GM12892 (cell line): ENCODE results near the gene PCDHB16.
"Not testable (repeated sequence)": the region's sequence is repeated elsewhere in the genome, so short reads cannot be mapped to it uniquely, and the experiment has no call there.

Experiments used
- POLR2A ChIP-seq: IDR thresholded peaks from 2 replicates; pipeline ENCODE4 v1.6.1; 2011; ENCODE audit warnings: low read depth, low read length, control low read depth
- POLR2AphosphoS5 ChIP-seq: IDR thresholded peaks from 2 replicates; pipeline ENCODE4 v1.6.1; 2011; ENCODE audit warnings: low read depth, low read length, control low read depth
- TAF1 ChIP-seq: IDR thresholded peaks from 2 replicates; pipeline ENCODE4 v1.6.1; 2011; ENCODE audit warnings: low read depth, mild to moderate bottlenecking, control low read depth, low read length, borderline replicate concordance

DNA sequence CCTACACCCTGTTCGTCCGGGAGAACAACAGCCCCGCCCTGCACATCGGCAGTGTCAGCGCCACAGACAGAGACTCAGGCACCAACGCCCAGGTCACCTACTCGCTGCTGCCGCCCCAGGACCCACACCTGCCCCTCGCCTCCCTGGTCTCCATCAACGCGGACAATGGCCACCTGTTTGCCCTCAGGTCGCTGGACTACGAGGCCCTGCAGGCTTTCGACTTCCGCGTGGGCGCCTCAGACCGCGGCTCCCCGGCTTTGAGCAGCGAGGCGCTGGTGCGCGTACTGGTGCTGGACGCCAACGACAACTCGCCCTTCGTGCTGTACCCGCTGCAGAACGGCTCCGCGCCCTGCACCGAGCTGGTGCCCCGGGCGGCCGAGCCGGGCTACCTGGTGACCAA, 6.5 kb downstream of the PCDHB16 start:
- TF ChIP-seq POLR2A, POLR2AphosphoS5, TAF1: not testable (repeated sequence)
